Pancreas (tissue), 10 donors: ENCODE measurements around the gene FHIT. TPM values are rescaled to one million over a fixed set of nuclear protein-coding genes. Genes with fewer than 3 reads are reported as not detected.

Experiments used
- ATAC-seq, 4 donors: fragments of 200-7000 bp; cut with Tn5 transposase; one replicate each; pipeline versions ENCODE4 v1.8.0 to v1.9.1; 2020; ENCODE audit warnings: mild to moderate bottlenecking in 4 of 4, moderate library complexity in 4 of 4
- DNase-seq, 6 donors: peaks; one replicate each; pipeline ENCODE4 v3.0.0-alpha.2; 2020
- FAIRE-seq: peaks from 2 replicates; lab custom pipeline; 2012; peaks lifted over from hg19 to GRCh38; lab: Jason Lieb, UNC
- H3K27ac ChIP-seq, 4 donors: fragments of 200-600 bp; sonication (generic); 1 replicate in 3 of 4; 2 replicates in 1 of 4; pipeline versions ENCODE4 v1.5.0 to v1.8.0; 2020
- H3K27me3 ChIP-seq, 4 donors: fragments of 200-600 bp; one replicate each; pipeline ENCODE4 v1.8.0; 2021
- H3K36me3 ChIP-seq, 3 donors: fragments of 200-600 bp; sonication (generic) in 1 of 3; one replicate each; pipeline versions ENCODE4 v1.5.0 to v1.8.0; 2020 to 2021
- H3K4me1 ChIP-seq, 3 donors: fragments of 200-600 bp; one replicate each; pipeline ENCODE4 v1.8.0; 2021
- H3K4me3 ChIP-seq, 4 donors: fragments of 200-600 bp; sonication (generic) in 2 of 4; one replicate each; pipeline versions ENCODE4 v1.5.0 to v1.8.0; 2020 to 2021
- H3K9me3 ChIP-seq, 4 donors: fragments of 200-600 bp; one replicate each; pipeline ENCODE4 v1.8.0; 2021
- CTCF ChIP-seq, 4 donors: fragments of 200-600 bp; sonication (generic) in 3 of 4; IDR thresholded peaks; one replicate each; pipeline versions ENCODE4 v1.5.0 to v1.8.0; 2021; ENCODE audit warnings: antibody characterized with exemption in 4 of 4
- WGBS, 2 donors: extraction: QIAGEN DNeasy Blood & Tissue Kit; methylation state at CpG; one replicate each; pipeline ENCODE4 v1.1.7; 2013; 5-methylcytosine and 5-hydroxymethylcytosine counted together
- intact Hi-C, 3 donors: fragments of 100-400 bp; cut with DNase I; formaldehyde crosslinking; loops; one replicate each; pipeline versions ENCODE4 v1.11.1 to v1.14.2; 2022
- polyA plus RNA-seq, 2 donors: library from polyadenylated mRNA; stranded (reverse); fragments of 200-250 nt; gene quantifications; one replicate each; pipeline ENCODE4 v1.2.3, GENCODE V29; 2013
- total RNA-seq, 6 donors: library from RNA; stranded (reverse); fragmentation: NEBNext Ultra II Directional in 4 of 6; extraction: Animal tissue kit (Norgen Biotek cat#: 25700) in 4 of 6; gene quantifications; one replicate each; pipeline versions ENCODE4 v1.2.1 to v1.2.4, GENCODE V29; 2021 to 2023
- donor health status: healthy with polysubstance abuse.
- donor health status: DM: no; HTN: no; CAD: no; lungs with moderate emphysema.
- donor health status: DM: no; HTN: no; CAD: no.
- donor health status: control.
- donor health status: control.
- donor health status: Bipolar disorder and iron deficiency.
- donor health status: DM: yes; HTN: yes; CAD: no.
- donor health status: DM: no; HTN: no; CAD: no.
- donor health status: DM: no; HTN: no; CAD: no.
- donor health status: DM: yes; HTN: yes; CAD: no.

FHIT gene
- total and polyA plus RNA-seq, 8 donors = 4.8 to 15.7 (median 8.0) TPM

- intact Hi-C loops = no loop called here
- no peaks in the 10 kb centered on the region for H3K27me3 ChIP-seq
- H3K9me3 ChIP-seq = no peaks in the 10 kb centered on the region
- DNase-seq = no peak
- no peak overlapping the region for H3K4me3 ChIP-seq
- no peak for TF ChIP-seq CTCF (IDR thresholded peaks at IDR 0.05)
- no peaks in the 10 kb centered on the region for H3K36me3 ChIP-seq
- no peak overlapping the region for H3K27ac ChIP-seq
- 92 to 93% methylated on average over 7 of the region's 7 CpGs for WGBS, 2 donors
- no peak for ATAC-seq
- no peaks in the 10 kb centered on the region for H3K4me1 ChIP-seq
- no peak for FAIRE-seq
These were observed 1455.5 kb downstream of the FHIT start for GRCh38 chr3:59795756-59796155.

DNA sequence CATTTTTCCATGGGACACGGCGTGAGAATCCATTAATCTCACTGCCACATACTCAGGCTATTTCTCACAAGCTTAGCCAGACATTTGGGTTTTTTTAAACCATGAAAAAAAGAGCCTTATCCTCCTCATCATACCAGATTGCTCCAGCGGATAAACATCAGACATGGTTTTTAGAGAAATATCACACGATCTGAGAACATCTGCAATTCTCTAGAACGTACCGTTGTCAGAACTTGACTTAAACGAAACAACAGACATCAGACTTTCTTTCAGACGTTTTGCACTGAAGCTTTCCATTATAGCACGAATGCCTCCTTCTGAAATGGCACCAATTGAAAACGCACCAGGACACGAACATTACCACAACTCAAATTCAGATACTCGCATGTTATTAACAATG, 1457.3 kb downstream of the FHIT start:
- 87 to 94% methylated on average over 12 of the region's 12 CpGs for WGBS, 2 donors
- Histone ChIP-seq H3K27me3 (no peaks in the 10 kb centered on the region), H3K9me3 (no peaks in the 10 kb centered on the region), H3K4me3 (no peak overlapping the region), H3K36me3 (no peaks in the 10 kb centered on the region), H3K27ac (no peak overlapping the region), H3K4me1 (no peaks in the 10 kb centered on the region)
- FAIRE-seq (no peak), ATAC-seq (no peak), DNase-seq (no peak)
- TF ChIP-seq CTCF (IDR thresholded peaks at IDR 0.05) = no peak
- intact Hi-C loops = no loop called here

- intact Hi-C loops = no loop called here
- H3K4me1 ChIP-seq = no peaks in the 10 kb centered on the region
- TF ChIP-seq CTCF (IDR thresholded peaks at IDR 0.05) = no peak
- DNase-seq = no peak
- WGBS, 2 donors = 76 to 100% methylated on average over 3 of the region's 3 CpGs
- no peaks in the 10 kb centered on the region for H3K36me3 ChIP-seq
- ATAC-seq = no peak
- FAIRE-seq = no peak
- H3K4me3 ChIP-seq = no peak overlapping the region
- H3K27ac ChIP-seq = no peak overlapping the region
- H3K27me3 ChIP-seq = no peaks in the 10 kb centered on the region
- no peaks in the 10 kb centered on the region for H3K9me3 ChIP-seq
These were observed 1459.4 kb downstream of the FHIT start for GRCh38 chr3:59791774-59792308.

DNA sequence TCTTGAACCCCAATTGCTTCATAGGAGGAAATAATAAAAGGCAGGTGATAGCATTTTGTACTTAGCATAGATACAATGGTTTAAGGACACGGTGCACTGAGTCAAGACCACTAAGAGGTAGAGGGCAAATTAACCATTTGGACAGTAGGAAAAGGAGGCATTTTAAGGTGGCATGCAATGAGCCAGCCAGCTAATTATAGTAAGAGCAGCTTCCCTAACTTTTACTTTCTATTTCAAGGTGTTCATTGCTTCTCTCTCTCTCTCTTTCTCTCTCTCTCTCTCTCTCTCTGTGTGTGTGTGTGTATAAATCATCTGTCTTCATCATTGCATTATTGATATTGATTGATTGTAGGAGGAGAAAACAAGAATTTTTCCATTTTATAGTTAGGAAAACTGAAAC, 1461.0 kb downstream of the FHIT start:
- no peaks in the 10 kb centered on the region for H3K9me3 ChIP-seq
- no peaks in the 10 kb centered on the region for H3K36me3 ChIP-seq
- no peak overlapping the region for H3K4me3 ChIP-seq
- H3K27me3 ChIP-seq = no peaks in the 10 kb centered on the region
- intact Hi-C loops = no loop called here
- DNase-seq = no peak
- H3K27ac ChIP-seq = no peak overlapping the region
- no peak for FAIRE-seq
- WGBS, 2 donors = 85% methylated on average over 1 of the region's 1 CpG
- no peak for TF ChIP-seq CTCF (IDR thresholded peaks at IDR 0.05)
- no peaks in the 10 kb centered on the region for H3K4me1 ChIP-seq
- ATAC-seq = no peak

- Histone ChIP-seq H3K27me3 (no peaks in the 10 kb centered on the region), H3K4me3 (no peak overlapping the region), H3K9me3 (no peaks in the 10 kb centered on the region), H3K36me3 (no peaks in the 10 kb centered on the region), H3K4me1 (no peaks in the 10 kb centered on the region), H3K27ac (no peak overlapping the region)
- intact Hi-C loops = no loop called here
- TF ChIP-seq CTCF (IDR thresholded peaks at IDR 0.05) = no peak
- DNase-seq = no peak
- 95 to 98% methylated on average over 4 of the region's 4 CpGs for whole genome bisulfite sequencing, 2 donors
- no peak for ATAC-seq
- FAIRE-seq = no peak
These were observed 1462.5 kb downstream of the FHIT start for GRCh38 chr3:59788801-59789200.
